Esophagus muscularis mucosa (tissue), 3 donors: ENCODE data around the gene ISG15.

Source experiments
- POLR2A ChIP-seq: fragments of 450-650 bp; IDR thresholded peaks from one replicate; pipeline ENCODE4 v1.6.1; 2017; ENCODE audit warnings: antibody characterized with exemption, moderate library complexity, mild to moderate bottlenecking, low read depth
- POLR2AphosphoS5 ChIP-seq, 2 donors: sonication (generic); formaldehyde crosslinking; IDR thresholded peaks; one replicate each; pipeline ENCODE4 v1.6.1; 2017; ENCODE audit warnings: antibody characterized with exemption in 2 of 2
- TF ChIP-seq, protein P1 (sequence below), 3 experiments: fragments of 200-600 bp in 2 of 3; fragments of 450-650 bp in 1 of 3; sonication (generic) in 2 of 3; IDR thresholded peaks; one replicate each; pipeline ENCODE4 v1.5.1; 2017 to 2019; ENCODE audit warnings: antibody characterized with exemption in 3 of 3, mild to moderate bottlenecking in 2 of 3, moderate library complexity in 1 of 3

DNA sequence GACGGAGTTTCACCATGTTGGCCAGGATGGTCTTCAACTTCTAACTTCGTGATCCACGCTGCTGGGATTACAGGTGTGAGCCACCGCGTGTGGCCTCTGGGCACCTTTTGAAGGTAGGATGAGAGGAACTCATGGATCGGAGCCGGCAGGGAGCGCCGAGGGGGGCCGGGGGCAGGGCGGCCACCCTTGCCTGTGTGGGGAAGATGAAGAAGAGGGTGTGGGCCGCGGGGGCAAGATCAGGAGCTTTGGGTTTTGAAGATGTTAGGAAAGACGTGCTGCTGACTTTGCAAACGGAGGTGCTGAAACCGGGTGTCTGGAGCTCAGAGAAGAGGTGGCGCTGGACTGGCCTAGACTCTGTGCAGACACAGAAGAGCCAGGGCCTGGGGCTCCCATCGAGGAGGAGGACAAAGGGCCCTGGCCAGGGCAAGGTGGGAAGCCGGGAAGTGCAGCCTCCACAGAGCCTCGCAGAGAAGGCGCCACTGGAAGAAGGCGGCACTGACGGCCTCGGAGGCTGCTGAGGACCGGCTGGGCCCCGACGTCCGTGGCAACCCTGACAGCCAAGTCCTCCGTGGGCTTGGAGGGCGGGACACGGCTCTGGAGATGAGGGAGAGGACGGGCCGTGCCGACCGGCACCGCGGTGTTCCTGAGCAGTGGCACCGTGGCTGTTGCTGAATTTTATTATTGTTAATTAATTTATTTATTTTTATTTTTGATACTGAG is 47.1 kb downstream of the ISG15 start:
- TF ChIP-seq POLR2AphosphoS5 (IDR thresholded peaks at IDR 0.05) (no peak), POLR2A (no peak)
- TF ChIP-seq, protein P1, sequence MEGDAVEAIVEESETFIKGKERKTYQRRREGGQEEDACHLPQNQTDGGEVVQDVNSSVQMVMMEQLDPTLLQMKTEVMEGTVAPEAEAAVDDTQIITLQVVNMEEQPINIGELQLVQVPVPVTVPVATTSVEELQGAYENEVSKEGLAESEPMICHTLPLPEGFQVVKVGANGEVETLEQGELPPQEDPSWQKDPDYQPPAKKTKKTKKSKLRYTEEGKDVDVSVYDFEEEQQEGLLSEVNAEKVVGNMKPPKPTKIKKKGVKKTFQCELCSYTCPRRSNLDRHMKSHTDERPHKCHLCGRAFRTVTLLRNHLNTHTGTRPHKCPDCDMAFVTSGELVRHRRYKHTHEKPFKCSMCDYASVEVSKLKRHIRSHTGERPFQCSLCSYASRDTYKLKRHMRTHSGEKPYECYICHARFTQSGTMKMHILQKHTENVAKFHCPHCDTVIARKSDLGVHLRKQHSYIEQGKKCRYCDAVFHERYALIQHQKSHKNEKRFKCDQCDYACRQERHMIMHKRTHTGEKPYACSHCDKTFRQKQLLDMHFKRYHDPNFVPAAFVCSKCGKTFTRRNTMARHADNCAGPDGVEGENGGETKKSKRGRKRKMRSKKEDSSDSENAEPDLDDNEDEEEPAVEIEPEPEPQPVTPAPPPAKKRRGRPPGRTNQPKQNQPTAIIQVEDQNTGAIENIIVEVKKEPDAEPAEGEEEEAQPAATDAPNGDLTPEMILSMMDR (IDR thresholded peaks at IDR 0.05) = no peak
